Stromal cell of bone marrow (primary cell): ENCODE data around the gene GAB3.

Experiments
- DNase-seq: peaks from one replicate; pipeline ENCODE4 v3.0.0-alpha.2; 2012; ENCODE audit warnings: low read depth

GAB3 gene

GRCh38 chrX:154750301-154751202 lies at the start of gene GAB3:
GAB3 (minus strand) TSS chrX:154751077; CDS start chrX:154751025, 52 bp downstream.
- no peak for DNase-seq

- no peak for DNase-seq
Observed at GRCh38 chrX:154799556-154800348, 48.9 kb upstream of the GAB3 start.

GRCh38 chrX:154797006-154797405 lies 46.1 kb upstream of the GAB3 start:
- no peak for DNase-seq

- no peak for DNase-seq
Observed at GRCh38 chrX:154795016-154795415, 44.1 kb upstream of the GAB3 start.

GRCh38 chrX:154793084-154793795 lies 42.4 kb upstream of the GAB3 start:
- no peak for DNase-seq

GRCh38 chrX:154791939-154792338 lies 41.1 kb upstream of the GAB3 start:
- no peak for DNase-seq

- no peak for DNase-seq
Observed at GRCh38 chrX:154791467-154791866, 40.6 kb upstream of the GAB3 start.

- no peak for DNase-seq
Observed at GRCh38 chrX:154785716-154786115, 34.8 kb upstream of the GAB3 start.

- DNase-seq: no peak
Observed at GRCh38 chrX:154784149-154784995, 33.5 kb upstream of the GAB3 start.

- DNase-seq: no peak
Observed at GRCh38 chrX:154780968-154781367, 30.1 kb upstream of the GAB3 start.

GRCh38 chrX:154779261-154779660 lies 28.4 kb upstream of the GAB3 start:
- peak; percentile 38 for DNase-seq

GRCh38 chrX:154776753-154777152 lies 25.9 kb upstream of the GAB3 start:
- no peak for DNase-seq

GRCh38 chrX:154775419-154776349 lies 24.8 kb upstream of the GAB3 start:
- no peak for DNase-seq

- no peak for DNase-seq
Observed at GRCh38 chrX:154774622-154775021, 23.7 kb upstream of the GAB3 start.

GRCh38 chrX:154762537-154763296 lies 11.8 kb upstream of the GAB3 start, which contains the start of gene DKC1:
DKC1 (plus strand) TSS chrX:154762864; CDS start chrX:154762966, 102 bp downstream.
- peak; percentile 85 for DNase-seq

GRCh38 chrX:154761977-154762536 lies 11.2 kb upstream of the GAB3 start:
- DNase-seq: no peak

GRCh38 chrX:154758696-154759095 lies 7.8 kb upstream of the GAB3 start:
- no peak for DNase-seq

GRCh38 chrX:154751669-154752271 lies 893 bp upstream of the GAB3 start:
- no peak for DNase-seq

- DNase-seq: no peak
Observed at GRCh38 chrX:154751203-154751668, 359 bp upstream of the GAB3 start.
